ENCODE measurements around the gene FBXO24. TPM values are rescaled to one million over a fixed set of nuclear protein-coding genes. Genes with fewer than 3 reads are reported as not detected.

The FBXO24 gene
- total and polyA plus RNA-seq, 2 of the 4 experiments (the other 2 are of a cell fraction) = 0.43 to 0.54 TPM

DNA sequence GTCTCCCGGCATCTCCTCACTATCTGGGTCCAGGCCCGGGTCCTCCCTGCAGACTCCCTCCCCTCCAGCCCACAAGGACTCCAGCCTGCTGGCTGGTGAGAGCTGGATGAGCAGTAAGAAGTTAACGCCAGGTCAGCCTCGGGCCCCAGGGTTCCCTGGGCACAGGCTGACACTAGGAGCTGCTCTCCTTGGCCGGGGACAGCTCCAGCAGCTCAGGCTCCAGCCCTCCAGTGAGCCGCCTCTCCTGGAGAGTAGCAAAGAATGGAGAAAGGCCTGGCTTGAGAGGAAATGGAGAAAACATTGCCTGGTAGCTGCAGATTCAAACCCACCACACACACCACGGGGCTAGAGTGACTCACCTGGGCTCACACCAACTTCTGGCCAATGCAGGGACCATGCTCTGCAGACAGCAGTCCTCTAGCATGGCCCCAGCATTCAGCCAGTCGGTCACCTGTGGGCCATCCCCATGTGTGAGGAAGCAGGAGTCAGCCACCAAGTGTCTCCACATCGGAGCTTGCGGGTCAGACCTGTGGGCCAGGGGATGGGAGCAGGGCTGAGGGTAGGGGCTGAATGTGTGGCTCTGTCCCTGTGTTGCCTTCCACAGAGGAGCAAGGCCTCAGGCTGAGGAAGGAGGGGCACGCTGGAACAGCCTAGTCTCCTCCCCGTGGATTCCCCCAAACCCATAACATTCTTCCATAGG lies 18.9 kb upstream of the FBXO24 start:
- BruUV-seq (replicated peaks) = no TSS peak
- Histone ChIP-seq H3K36me3 (ENCODE audit: control insufficient read depth, insufficient read depth, low read length) (no peaks in the 10 kb centered on the region), H2AFZ (replicated peaks; ENCODE audit: low read length, poor library complexity) (no peak overlapping the region), H4K91ac (ENCODE audit: insufficient read depth, low read depth, low read length) (no peak overlapping the region), H3K79me1 (ENCODE audit: low read depth in 1 of 2, low read length in 2 of 2) (no peaks in the 10 kb centered on the region), H3K14ac (replicated peaks; ENCODE audit: low read depth, low read length) (no peak overlapping the region), H4K20me1 (ENCODE audit: insufficient read depth, low read length) (no peaks in the 10 kb centered on the region), H3K27ac (ENCODE audit: insufficient read depth, low read length) (no peak overlapping the region), H2BK120ac (ENCODE audit: low read depth, low read length) (no peak overlapping the region), H3K4me1 (ENCODE audit: control insufficient read depth, insufficient read depth, low read length) (peaks cover 4% of the 10 kb centered on the region; the same call in 1 of the 2 replicates), H3K4me2 (ENCODE audit: low read depth, low read length) (no peak overlapping the region), H2BK15ac (ENCODE audit: low read depth, low read length) (no peak overlapping the region), H2BK20ac (ENCODE audit: low read depth, low read length) (no peak overlapping the region), H3K4me3 (ENCODE audit: insufficient read depth, low read depth, low read length) (no peak overlapping the region), H3K18ac (ENCODE audit: low read depth, low read length) (no peak overlapping the region), H3K9ac (ENCODE audit: low read depth, low read length) (no peak overlapping the region), H3K23ac (ENCODE audit: low read depth, low read length) (no peak overlapping the region), H2AK5ac (ENCODE audit: low read depth, low read length) (no peak overlapping the region), H4K8ac (ENCODE audit: low read depth in 2 of 2, low read length in 2 of 2) (no peak overlapping the region), H2BK5ac (ENCODE audit: low read depth, low read length, poor library complexity, severe bottlenecking) (no peak overlapping the region), H3K9me3 (ENCODE audit: control insufficient read depth, insufficient read depth, low read length) (no peaks in the 10 kb centered on the region), H3K56ac (ENCODE audit: extremely low read depth, insufficient read depth, low read length) (no peak overlapping the region), H3K9me1 (ENCODE audit: insufficient read depth, low read length) (peaks cover 4% of the 10 kb centered on the region; the same call in 1 of the 2 replicates), H3K4ac (ENCODE audit: low read depth, low read length) (no peak overlapping the region), H3K27me3 (ENCODE audit: control insufficient read depth, insufficient read depth, low read length) (peaks cover 3% of the 10 kb centered on the region; the same call in 1 of the 2 replicates), H4K5ac (ENCODE audit: low read depth, low read length) (no peak overlapping the region), H2AK9ac (replicated peaks; ENCODE audit: low read depth, low read length, poor library complexity) (no peak overlapping the region)
- dilution Hi-C loops (cut with HindIII; ENCODE audit: low sequenced_read_pairs, unreplicated experiment) (no loop called here), intact Hi-C loops (cut with micrococcal nuclease) (no loop called here), in situ Hi-C loops (cut with MboI; ENCODE audit: low sequenced_read_pairs) (loop anchor here (5.0 kb wide), 1 partner anchor 100 kb away; no protein-coding TSS in a partner anchor)
- 83% methylated on average over 1 of the region's 12 CpGs; no CpG with 5 or more reads in 1 of the 2 experiments for WGBS, 2 experiments (ENCODE audit: extremely low coverage in 2 of 2, insufficient read length in 1 of 2)
- ATAC-seq (ENCODE audit: low read depth) = no peak
- ChIA-PET POLR2A (ENCODE audit: unreplicated experiment) (no interaction called here), CTCF (interaction anchor here (0.7 kb wide), 1 partner anchor 19 kb away, joined by 4 read pairs; the partner anchor contains the start of genes FBXO24 and LRCH4)
- no peak for DNase-seq
- TF ChIP-seq, protein P1, sequence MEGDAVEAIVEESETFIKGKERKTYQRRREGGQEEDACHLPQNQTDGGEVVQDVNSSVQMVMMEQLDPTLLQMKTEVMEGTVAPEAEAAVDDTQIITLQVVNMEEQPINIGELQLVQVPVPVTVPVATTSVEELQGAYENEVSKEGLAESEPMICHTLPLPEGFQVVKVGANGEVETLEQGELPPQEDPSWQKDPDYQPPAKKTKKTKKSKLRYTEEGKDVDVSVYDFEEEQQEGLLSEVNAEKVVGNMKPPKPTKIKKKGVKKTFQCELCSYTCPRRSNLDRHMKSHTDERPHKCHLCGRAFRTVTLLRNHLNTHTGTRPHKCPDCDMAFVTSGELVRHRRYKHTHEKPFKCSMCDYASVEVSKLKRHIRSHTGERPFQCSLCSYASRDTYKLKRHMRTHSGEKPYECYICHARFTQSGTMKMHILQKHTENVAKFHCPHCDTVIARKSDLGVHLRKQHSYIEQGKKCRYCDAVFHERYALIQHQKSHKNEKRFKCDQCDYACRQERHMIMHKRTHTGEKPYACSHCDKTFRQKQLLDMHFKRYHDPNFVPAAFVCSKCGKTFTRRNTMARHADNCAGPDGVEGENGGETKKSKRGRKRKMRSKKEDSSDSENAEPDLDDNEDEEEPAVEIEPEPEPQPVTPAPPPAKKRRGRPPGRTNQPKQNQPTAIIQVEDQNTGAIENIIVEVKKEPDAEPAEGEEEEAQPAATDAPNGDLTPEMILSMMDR (conservative IDR thresholded peaks at IDR 0.05; ENCODE audit: low read depth, low read length) = no peak
- TF ChIP-seq MXI1 (IDR thresholded peaks at IDR 0.05; ENCODE audit: borderline replicate concordance, low read depth, low read length) (no peak), RFX5 (IDR thresholded peaks at IDR 0.05; ENCODE audit: low read depth, low read length) (no peak), BHLHE40 (IDR thresholded peaks at IDR 0.05; ENCODE audit: low read depth, low read length) (no peak), RAD21 (IDR thresholded peaks at IDR 0.05; ENCODE audit: low read length) (no peak), FOS (IDR thresholded peaks at IDR 0.05; ENCODE audit: low read depth, low read length) (no peak), MAFK (IDR thresholded peaks at IDR 0.05; ENCODE audit: low read depth, low read length) (no peak), CHD1 (IDR thresholded peaks at IDR 0.05; ENCODE audit: low read depth, low read length) (no peak), CEBPB (IDR thresholded peaks at IDR 0.05; ENCODE audit: low read depth, low read length) (no peak), SMC3 (IDR thresholded peaks at IDR 0.05; ENCODE audit: low read depth, low read length) (no peak), RCOR1 (IDR thresholded peaks at IDR 0.05; ENCODE audit: insufficient replicate concordance, low read length) (no peak), NFE2L2 (IDR thresholded peaks at IDR 0.05; ENCODE audit: low read depth, low read length) (no peak), POLR2A (IDR thresholded peaks at IDR 0.05; ENCODE audit: low read depth, low read length) (no peak)
- TF ChIP-seq, protein P2, sequence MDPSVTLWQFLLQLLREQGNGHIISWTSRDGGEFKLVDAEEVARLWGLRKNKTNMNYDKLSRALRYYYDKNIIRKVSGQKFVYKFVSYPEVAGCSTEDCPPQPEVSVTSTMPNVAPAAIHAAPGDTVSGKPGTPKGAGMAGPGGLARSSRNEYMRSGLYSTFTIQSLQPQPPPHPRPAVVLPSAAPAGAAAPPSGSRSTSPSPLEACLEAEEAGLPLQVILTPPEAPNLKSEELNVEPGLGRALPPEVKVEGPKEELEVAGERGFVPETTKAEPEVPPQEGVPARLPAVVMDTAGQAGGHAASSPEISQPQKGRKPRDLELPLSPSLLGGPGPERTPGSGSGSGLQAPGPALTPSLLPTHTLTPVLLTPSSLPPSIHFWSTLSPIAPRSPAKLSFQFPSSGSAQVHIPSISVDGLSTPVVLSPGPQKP (IDR thresholded peaks at IDR 0.05; ENCODE audit: borderline replicate concordance, low read depth, low read length) = no peak
- TF ChIP-seq, protein P3, sequence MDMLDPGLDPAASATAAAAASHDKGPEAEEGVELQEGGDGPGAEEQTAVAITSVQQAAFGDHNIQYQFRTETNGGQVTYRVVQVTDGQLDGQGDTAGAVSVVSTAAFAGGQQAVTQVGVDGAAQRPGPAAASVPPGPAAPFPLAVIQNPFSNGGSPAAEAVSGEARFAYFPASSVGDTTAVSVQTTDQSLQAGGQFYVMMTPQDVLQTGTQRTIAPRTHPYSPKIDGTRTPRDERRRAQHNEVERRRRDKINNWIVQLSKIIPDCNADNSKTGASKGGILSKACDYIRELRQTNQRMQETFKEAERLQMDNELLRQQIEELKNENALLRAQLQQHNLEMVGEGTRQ (IDR thresholded peaks at IDR 0.05; ENCODE audit: low read depth, low read length) = no peak

All from IMR-90 (cell line).